CD4-positive, alpha-beta T cell treated with Interleukin-1 beta for 1 hour (primary cell): Measurements from ENCODE around the gene HAPSTR1.
"Not testable (repeated sequence)": the region's sequence is repeated elsewhere in the genome, so short reads cannot be mapped to it uniquely, and the experiment has no call there.

Source experiments
- DNase-seq, 2 donors: peaks; one replicate each; pipeline ENCODE4 v3.0.0-alpha.2; 2020 to 2022

The HAPSTR1 gene

DNA sequence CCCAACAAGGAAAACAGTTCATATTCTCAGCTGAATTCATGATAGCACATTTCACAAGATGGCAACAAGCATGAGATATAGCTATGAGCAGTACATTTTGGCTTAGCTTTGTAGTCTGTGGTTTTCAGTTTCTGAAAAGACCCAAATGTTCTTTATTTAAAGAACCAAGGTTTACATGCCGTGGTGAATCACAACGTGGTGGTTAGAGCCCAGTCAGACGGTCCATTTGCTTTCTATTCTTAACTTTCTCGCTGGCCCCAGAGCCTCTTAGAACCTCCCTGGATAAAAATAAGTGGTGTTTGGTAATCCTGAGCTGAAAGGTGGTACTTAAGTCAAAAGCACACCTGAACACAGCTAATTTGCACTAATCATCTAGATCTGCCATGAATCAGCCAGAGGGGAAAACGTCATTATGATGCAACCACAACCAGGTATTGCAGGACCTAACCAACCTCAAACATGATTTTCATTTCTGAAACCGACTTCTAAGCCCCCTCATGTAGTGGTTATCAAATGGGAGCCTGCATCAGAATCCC lies 18.6 kb upstream of the HAPSTR1 start:
- DNase-seq = no peak

DNA sequence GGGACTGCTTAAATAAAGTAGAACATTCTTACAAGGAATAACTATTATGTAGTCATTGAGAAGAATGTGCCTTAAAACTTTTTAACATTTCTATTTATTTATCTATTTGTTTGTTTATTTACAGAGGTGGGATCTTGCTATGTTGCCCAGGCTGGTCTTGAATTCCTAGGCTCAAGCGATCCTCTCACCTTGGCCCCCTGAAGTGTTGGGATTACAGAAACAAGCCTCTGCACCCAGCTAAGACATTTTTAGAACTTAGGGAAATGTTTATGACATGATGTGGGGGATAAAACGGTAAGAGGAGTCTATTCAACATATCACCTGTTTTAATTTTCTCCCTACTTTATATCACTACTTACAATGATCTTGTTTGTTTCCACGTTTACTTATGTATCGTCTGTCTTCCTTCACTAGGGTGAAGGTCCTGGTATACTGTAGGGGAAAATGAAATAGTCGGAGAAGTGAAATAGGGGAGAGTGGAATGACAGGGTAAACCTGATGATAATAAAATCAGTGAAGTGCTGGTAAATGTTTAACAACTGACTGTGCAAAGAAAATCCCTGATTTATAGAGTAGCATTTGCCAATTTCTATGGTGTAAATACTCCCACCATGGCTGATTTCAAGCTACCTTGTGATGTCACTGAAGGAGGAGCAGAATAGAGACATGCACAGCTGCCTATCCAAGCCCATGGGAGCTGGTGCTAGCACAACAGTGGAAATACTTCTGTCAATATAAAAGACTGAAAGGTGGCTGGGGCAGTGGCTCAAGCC lies 16.0 kb upstream of the HAPSTR1 start:
- no peak for DNase-seq

- no peak for DNase-seq
These were observed 14.2 kb upstream of the HAPSTR1 start for GRCh38 chr16:9077091-9077809.

DNA sequence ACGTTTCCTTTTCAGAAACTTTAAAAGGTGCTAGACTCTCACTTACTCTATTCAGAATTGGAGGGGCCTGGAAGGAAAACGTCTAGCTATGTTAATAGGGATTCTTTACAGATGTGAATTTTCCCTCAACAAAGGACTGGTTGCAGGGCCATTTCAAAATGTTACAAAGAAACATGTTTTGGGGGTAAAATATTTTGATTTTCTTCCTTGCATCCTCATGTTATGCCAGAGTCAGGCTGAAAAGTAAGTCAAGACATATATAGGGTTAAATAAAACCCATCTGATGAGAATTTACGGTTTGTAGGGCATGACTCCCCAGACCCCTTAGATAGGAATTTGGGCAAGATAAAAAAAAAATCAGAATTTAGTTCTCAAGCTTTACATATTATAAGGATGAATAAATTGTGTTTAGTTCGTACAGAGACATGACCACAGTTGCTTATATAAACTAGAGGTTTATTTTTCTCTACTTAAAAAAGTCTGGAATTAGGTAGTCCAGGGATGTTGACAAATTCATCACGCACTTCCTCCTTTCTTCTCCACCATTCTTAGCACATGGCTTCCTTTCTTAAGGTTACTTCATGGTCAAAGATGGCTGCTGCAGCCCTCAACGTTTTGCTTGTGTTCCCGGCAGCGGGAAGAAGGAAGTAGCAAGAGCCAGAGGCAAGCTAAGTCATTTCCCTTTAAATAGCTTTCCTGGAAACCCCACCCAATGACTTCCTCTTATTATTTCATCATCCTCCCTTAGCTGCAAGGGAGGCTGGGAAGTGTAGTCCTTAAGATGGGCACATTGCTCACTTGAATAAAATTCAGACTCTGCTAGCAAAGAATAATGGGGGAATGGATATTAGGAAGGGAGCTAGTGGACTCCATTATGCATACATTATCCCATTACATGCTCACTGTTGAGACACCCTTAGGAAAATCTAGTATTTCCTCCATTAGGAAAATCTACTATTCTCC lies 12.7 kb upstream of the HAPSTR1 start:
- DNase-seq = peak; percentile 77

DNA sequence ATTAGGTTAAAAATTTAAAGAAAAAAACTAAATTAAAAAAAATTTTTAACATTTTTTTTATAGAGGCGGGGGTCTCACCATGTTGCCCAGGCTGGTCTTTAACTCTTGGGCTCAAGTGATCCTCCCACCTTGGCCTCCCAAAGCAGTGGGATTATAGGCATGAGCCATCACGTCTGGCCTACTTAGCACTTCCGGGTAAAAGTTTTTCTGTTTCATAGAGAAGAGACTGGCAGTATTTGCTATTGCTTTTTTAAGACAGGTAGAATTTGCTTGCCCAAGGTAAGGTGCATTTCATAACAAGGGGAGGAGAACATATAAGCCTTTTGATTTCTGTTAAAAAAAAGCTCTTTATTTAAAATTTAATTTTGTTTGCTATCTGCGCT lies 12.0 kb upstream of the HAPSTR1 start:
- DNase-seq = no peak

- no peak for DNase-seq
These were observed 10.3 kb upstream of the HAPSTR1 start for GRCh38 chr16:9081158-9081557.

GRCh38 chr16:9081843-9082242 lies 9.6 kb upstream of the HAPSTR1 start:
- DNase-seq = no peak

- peak in 1 of 2 donors; percentile 44 for DNase-seq
These were observed 9.0 kb upstream of the HAPSTR1 start for GRCh38 chr16:9082422-9082821.

DNA sequence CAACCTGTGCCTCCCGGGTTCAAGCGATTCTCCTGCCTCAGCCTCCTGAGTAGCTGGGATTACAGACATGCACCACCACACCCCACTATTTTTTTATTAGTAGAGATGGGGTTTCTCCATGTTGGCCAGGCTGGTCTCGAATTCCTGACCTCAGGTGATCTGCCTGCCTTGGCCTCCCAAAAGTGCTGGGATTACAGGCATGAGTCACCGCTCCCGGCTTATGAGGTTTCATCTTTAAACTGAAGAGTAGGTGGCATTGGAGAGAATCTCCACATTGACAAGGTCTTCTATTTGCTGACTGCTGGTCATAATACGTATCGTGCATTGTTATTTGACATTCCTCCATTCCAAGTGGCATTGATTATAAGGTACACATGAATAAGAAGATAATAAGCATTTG lies 3.7 kb upstream of the HAPSTR1 start:
- not testable (repeated sequence) for DNase-seq

DNA sequence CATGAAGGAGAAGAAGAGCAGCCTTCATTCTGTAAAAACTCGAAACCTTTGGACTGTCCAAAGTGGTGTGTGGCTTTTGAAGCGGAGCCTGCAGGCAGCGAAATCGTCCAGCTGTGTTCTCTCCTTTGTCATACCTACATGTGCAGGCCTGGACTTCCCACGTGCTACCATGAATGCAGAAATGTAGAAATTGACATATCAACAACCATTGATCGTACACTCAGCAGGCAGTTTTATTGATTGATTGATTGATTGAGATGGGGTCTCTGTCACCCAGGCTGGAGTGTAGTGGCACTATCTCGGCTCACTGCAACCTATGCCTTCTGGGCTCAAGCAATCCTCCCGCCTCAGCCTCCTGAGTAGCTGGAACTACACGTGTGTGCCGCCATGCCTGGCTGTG lies 2.6 kb upstream of the HAPSTR1 start:
- DNase-seq = no peak

DNA sequence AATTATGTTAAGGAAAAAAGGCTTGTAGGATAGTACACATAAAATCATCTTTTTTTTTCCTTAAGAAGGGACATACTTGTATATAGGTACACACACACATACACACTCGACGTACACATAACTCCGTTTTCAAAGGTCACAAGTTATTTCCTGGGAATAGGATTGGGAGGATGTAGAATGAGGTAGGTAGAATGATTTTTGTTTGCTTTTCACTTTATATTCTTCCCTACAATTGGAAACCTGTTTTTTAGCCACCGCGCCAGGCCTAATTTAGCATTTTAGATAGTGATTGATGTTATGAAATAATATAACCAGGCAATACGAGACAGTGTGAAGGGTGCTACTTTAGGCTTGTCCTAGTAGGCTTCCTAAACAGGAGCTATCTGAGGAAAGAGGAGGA lies 1.8 kb upstream of the HAPSTR1 start:
- DNase-seq = no peak

DNA sequence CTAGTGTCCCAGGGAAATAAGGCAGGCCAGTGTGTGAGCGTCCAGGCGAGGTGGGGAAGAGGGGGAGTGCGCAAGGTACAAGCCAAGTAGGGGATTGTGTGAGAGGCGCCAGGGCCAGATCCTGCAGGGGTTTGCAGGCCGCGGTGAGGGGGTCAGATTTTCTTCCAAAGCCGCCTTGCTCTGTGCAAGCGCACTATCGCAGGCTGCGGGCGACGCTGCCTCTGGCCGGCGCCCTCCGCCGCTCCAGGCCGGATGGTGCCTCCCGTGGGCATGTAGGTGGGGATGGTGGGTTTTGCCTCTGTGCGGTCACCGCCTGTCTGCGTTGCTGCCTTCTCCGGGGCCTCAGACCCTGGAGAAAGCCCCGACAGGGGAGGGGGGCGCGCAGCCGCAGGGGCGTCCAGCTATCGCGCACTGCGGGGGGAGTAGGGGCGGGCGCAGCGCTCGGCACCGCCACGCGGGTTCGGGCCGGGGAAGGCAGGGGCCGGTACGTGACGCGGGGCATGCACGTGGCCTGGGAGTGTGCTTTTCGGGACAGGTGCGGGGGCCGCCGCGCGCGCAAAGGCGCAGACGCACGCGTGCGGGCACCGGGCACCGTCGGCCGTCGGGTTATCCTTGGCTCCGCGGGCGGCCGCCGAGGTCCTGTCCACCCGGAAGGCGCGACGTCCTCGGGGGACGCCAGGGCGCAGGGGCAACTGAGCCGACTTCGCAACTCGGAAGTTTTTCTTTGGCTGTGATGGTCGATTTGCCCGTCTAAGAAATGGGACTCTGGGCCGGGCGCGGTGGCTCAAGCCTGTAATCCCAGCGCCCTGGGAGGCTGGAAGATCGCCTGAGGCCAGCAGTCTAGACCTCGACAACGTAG lies 1.1 kb upstream of the HAPSTR1 start:
- DNase-seq = peak; percentile 44 to 49

GRCh38 chr16:9091867-9092281 lies 430 bp downstream of the HAPSTR1 start:
- DNase-seq = peak; percentile 31 to 41

GRCh38 chr16:9092282-9092977 lies 986 bp downstream of the HAPSTR1 start:
- DNase-seq = peak; percentile 40 to 52

- peak; percentile 14 to 33 for DNase-seq
These were observed 1.5 kb downstream of the HAPSTR1 start for GRCh38 chr16:9092978-9093344.

GRCh38 chr16:9094011-9094846 lies 2.8 kb downstream of the HAPSTR1 start:
- DNase-seq = no peak

DNA sequence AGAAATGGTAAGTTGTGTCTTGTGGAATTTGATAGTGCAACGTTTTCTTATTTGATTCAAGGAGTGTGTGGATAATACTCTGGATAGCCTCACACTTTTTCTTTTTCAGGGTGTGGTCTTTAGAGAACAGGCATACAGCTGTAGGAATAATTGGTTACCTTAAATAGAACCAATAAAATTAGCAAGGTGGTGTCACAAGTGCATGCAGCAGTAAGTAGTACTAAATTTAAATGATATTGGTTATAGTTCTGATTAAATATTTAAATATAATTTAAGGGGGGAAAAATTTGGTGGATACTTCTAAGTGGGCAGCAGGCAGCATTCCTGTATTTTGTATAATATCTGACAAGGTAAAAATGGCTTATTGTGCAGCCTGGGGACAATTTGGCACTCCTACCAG lies 3.7 kb downstream of the HAPSTR1 start:
- DNase-seq = no peak

DNA sequence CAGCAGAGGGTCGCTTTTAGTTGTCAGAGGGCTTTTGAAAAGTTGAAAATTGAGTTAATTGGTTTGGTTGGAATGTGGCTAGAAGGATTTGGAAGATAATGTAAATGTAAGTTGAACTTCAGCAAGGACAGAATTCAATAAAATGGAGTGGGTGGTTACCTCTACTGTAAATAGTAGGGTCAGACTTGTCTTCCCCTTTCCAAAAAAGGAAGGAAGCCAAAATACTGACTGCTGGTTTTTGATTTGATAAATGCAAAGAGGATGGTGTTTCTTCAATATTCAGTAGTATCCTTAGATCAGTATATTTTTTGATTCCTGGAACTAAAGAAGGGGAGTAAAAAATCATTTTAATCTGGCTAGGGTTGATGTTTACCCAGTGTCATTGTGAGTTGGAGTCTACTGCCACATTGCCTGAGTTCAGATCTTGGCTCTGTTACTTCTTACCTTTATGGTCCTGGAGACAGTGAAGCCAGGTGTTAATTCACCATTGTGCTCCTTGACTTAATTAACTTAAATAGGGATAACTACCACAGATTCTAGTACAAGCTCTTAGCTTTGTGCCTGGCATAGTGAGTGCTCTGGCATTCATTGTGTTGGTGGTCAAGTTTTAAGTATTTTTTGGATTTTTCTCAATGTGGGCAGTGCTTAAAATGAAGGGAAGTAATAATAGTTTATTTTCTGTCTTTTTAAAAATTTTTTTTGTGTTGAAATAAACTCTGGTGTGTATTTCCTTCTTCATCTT lies 4.4 kb downstream of the HAPSTR1 start:
- DNase-seq = no peak

DNA sequence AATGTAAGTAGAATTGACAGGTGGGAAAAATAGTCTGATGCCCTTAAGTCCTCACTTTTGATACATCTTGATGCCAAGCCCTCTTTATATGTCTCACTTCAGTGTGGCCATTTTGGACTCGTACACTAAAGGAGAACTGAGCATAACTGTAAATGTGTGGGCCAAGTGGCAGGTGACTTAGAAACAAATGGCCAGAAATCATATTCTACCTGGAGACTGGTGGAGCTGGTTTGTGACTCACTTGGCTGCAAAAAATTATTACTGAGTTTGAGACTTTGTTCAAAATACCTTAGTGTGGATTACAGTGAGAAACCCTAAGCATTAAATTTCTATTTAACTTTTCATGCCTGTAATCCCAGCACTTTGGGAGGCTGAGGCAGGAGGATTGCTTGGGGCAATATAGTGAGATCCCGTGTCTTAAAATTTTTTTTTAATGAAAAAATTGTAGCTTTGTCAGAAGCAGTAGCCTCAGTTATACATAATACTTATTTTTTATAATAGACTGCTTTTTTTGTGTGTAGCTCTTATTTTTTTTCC lies 5.0 kb downstream of the HAPSTR1 start:
- no peak for DNase-seq
